ENCODE measurements around the gene POLRMT.
A peak's percentile ranks its signal among the peaks of the same experiment; 100 is the strongest.

POLRMT gene

DNA sequence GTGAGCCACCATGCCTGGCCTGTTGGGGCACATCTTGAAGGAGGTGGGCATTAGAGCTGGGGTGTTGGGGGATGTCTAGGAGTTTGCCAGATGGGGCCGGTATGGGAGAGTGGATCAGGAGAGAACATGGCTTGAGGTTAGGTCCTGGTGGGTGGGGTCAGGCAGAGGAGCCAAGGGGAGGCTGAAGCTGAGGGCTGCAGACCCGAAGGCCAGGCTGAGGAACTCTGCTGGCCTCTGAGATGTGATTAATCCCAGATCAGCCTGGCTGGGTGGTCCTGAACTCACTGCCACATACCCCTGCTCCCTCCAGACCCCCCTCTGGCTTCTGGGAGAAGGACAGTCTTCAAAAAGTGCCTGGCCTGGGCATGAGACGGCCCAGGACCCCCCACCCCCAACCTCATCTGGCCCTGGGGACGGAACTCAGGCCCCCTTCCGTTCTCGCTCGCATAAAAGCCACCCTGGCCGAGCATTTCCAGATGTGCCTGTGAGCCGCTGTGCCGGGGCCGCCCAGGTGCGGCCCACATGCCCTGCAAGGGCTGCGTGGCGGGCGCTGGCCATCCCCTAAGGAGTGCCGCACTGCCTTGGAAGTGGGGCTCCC, 45.6 kb upstream of the POLRMT start:
- no peak for TF ChIP-seq CTCF (IDR thresholded peaks at IDR 0.05; ENCODE audit: low read depth, low read length, missing control alignments)
- no peak for DNase-seq (ENCODE audit: low read depth)
- H3K4me3 ChIP-seq (ENCODE audit: low read depth, low read length), result peak overlapping the region; percentile 79

DNA sequence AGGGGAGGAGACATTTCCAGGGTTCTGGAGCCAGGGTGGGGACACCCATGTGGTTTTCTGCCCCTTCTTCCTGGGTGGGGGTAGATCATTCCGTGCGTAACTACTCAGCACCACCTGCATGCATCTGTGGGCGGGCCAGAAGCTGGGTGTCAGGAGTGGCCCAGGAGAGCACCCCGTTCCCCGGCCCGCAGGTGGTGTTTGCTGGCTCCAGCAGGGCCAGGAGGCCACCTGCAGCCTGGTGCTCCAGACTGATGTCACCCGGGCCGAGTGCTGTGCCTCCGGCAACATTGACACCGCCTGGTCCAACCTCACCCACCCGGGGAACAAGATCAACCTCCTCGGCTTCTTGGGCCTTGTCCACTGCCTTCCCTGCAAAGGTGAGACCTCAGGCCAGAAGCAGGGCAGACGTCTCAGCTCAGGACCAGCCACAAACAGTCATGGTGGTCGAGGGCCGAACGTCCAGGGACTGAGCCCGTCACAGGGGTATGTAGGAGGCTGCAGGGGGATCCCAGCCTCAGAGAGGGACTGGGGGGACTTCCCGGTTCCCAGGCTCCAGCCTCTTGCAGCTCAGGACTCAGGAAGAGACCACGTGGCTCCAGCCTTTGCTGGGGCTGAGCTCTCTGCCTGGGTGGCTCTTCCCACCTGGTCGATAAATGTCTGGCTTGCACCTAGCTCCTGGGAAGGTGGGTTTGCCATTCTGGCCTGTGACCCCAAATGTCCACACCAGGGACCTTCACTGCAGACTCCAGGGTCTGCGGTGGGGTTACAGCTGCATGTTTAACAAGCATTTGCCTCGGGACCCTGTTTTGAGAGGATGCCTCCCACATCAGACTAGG, 44.5 kb upstream of the POLRMT start:
- no peak for DNase-seq (ENCODE audit: low read depth)
- TF ChIP-seq CTCF (IDR thresholded peaks at IDR 0.05; ENCODE audit: low read depth, low read length, missing control alignments), result no peak
- H3K4me3 ChIP-seq (ENCODE audit: low read depth, low read length), result peak overlapping the region; percentile 37

- DNase-seq (ENCODE audit: low read depth), result no peak
- no peak for TF ChIP-seq CTCF (IDR thresholded peaks at IDR 0.05; ENCODE audit: low read depth, low read length, missing control alignments)
- peak overlapping the region; percentile 33 for H3K4me3 ChIP-seq (ENCODE audit: low read depth, low read length)
These were observed 43.9 kb upstream of the POLRMT start for GRCh38 chr19:677201-677600.

DNA sequence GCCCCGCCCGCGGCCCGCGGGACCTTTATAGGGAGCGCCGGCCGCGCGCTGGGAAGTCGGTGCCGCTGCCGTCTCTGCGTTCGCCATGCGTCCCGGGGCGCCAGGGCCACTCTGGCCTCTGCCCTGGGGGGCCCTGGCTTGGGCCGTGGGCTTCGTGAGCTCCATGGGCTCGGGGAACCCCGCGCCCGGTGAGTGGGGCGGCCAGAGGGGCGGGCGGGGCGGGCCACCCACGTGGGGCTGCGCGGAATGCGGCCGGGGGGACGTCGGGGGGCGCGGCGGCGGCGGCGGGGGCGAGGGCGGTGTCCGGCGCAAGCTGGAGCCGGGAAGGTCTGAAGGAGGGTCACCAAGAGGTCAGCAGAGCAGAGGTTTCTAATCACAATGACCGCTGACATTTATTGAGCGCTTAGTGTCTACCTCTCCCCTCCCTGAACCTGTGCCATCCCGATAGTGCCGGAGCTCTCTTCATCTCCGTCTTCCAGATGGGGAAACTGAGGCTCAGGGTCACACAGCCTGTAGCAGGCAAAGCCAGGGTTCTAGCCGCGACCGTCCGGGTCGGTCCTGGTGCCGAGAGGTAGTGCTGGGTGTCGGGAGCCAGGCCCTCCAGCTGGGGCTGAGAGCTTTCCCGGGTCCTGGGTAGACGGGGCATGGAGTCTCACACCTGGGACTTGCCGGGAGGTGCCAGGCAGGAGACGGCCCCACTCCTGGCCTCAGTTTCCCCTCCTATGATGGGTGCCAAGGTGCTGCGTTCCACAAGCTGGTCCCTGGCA, 43.2 kb upstream of the POLRMT start, which contains the start of gene FSTL3:
FSTL3 (plus strand) TSS at position 54 of the 767 bp plus-strand sequence; CDS start at position 86, 32 bp downstream.
- no peak for TF ChIP-seq CTCF (IDR thresholded peaks at IDR 0.05; ENCODE audit: low read depth, low read length, missing control alignments)
- H3K4me3 ChIP-seq (ENCODE audit: low read depth, low read length), result peak within 1 kb of the TSS; percentile 48
- DNase-seq (ENCODE audit: low read depth), result no peak

DNA sequence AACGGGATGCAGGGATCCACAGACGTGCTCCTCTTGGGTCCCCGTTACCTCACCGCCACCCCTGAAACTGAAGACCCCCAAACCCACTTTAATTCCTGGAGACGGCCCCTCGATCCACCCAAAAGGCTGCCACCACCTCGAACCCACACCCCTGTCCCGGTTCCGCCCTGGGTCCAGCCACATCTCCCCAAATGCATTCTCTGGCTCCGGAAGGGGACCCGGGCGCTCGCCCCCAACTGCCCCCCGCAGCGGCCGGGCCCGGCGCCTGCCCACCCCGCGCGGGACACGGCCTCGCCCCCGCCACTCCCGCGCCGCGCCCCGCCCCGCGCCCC, 42.6 kb upstream of the POLRMT start:
- H3K4me3 ChIP-seq (ENCODE audit: low read depth, low read length), result peak overlapping the region; percentile 31
- no peak for DNase-seq (ENCODE audit: low read depth)
- TF ChIP-seq CTCF (IDR thresholded peaks at IDR 0.05; ENCODE audit: low read depth, low read length, missing control alignments), result no peak

DNA sequence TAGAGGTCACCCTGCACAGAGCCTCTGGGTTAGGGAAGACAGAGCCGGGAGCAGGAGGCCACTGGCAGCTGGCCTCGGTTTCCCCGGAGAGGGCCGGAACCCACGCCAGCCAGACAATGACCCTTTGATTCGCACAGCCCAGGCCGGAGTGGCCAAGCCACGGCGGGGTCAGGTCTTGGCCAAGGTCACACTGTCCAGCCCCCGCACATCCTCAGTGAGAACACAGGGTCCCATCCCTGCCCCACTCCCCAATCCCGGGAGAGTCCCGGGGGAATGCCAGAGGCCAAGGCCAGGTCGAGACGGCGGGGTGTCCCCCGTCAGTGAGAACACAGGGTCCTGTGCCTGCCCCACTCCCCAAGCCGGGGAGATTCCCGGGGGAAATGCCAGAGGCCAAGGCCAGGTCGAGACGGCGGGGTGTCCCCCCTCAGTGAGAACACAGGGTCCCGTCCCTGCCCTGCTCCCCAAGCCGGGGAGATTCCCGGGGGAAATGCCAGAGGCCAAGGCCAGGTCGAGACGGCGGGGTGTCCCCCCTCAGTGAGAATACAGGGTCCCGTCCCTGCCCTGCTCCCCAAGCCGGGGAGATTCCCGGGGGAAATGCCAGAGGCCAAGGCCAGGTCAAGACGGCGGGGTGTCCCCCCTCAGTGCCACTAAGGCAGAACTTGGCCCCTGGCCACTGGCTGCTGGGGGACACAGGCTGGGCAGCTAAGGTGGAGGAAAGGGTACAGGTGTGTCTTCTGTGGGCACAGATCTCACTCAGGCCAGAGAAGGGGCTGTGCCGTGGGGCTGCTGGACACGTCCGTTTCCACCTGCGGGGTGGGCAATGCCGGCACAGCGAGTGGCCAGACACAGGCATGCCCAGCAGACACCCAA, 41.2 kb upstream of the POLRMT start:
- TF ChIP-seq CTCF (IDR thresholded peaks at IDR 0.05; ENCODE audit: low read depth, low read length, missing control alignments), result no peak
- DNase-seq (ENCODE audit: low read depth), result no peak
- H3K4me3 ChIP-seq (ENCODE audit: low read depth, low read length), result no peak overlapping the region

Measured in GM12864 (cell line).